Gastrocnemius medialis (tissue), 4 donors: ENCODE measurements around the gene S100A16. TPM values are rescaled to one million over a fixed set of nuclear protein-coding genes. Genes with fewer than 3 reads are reported as not detected.
"Not testable (repeated sequence)": the region's sequence is repeated elsewhere in the genome, so short reads cannot be mapped to it uniquely, and the experiment has no call there.

Source experiments
- ATAC-seq, 2 donors: fragments of 150-250 bp; one replicate each; pipeline ENCODE4 v1.9.1; 2016
- DNase-seq, 2 donors: peaks; one replicate each; pipeline ENCODE4 v3.0.0-alpha.2; 2019
- H3K27ac ChIP-seq, 4 donors: fragments of 200-600 bp; sonication (generic); 1 replicate in 1 of 4; 2 replicates in 3 of 4; pipeline ENCODE4 v1.5.1; 2016 to 2018; ENCODE audit warnings: mild to moderate bottlenecking in 2 of 4, moderate library complexity in 1 of 4
- H3K27me3 ChIP-seq, 3 donors: fragments of 200-600 bp; sonication (generic) in 2 of 3; 1 replicate in 1 of 3; 2 replicates in 2 of 3; pipeline versions ENCODE4 v1.5.1 to v1.6.0; 2016 to 2019; ENCODE audit warnings: mild to moderate bottlenecking in 1 of 3, moderate library complexity in 1 of 3
- H3K36me3 ChIP-seq, 2 donors: fragments of 200-600 bp; sonication (generic) in 1 of 2; one replicate each; pipeline ENCODE4 v1.5.1; 2017 to 2018
- H3K4me1 ChIP-seq, 2 donors: fragments of 200-600 bp; sonication (generic) in 1 of 2; one replicate each; pipeline ENCODE4 v1.5.1; 2016 to 2017; ENCODE audit warnings: mild to moderate bottlenecking in 2 of 2
- H3K4me3 ChIP-seq, 4 donors: fragments of 200-600 bp; sonication (generic) in 3 of 4; 1 replicate in 1 of 4; 2 replicates in 3 of 4; pipeline ENCODE4 v1.5.1; 2016 to 2019; ENCODE audit warnings: mild to moderate bottlenecking in 2 of 4
- H3K9me3 ChIP-seq, 3 donors: fragments of 200-600 bp; sonication (generic) in 2 of 3; 1 replicate in 1 of 3; 2 replicates in 2 of 3; pipeline ENCODE4 v1.5.1; 2016 to 2019
- CTCF ChIP-seq, 5 experiments: fragments of 450-650 bp in 3 of 5; fragments of 200-600 bp in 2 of 5; sonication (generic) in 2 of 5; IDR thresholded peaks in 4 of 5; conservative IDR thresholded peaks in 1 of 5; 1 replicate in 4 of 5; 2 replicates in 1 of 5; pipeline ENCODE4 v1.5.1; 2016 to 2019; ENCODE audit warnings: antibody characterized with exemption in 5 of 5, mild to moderate bottlenecking in 3 of 5, moderate library complexity in 3 of 5
- POLR2A ChIP-seq, 2 donors: fragments of 450-650 bp; IDR thresholded peaks; one replicate each; pipeline ENCODE4 v1.6.1; 2017; ENCODE audit warnings: antibody characterized with exemption in 2 of 2, mild to moderate bottlenecking in 2 of 2, moderate library complexity in 2 of 2
- in situ Hi-C, 4 donors: fragments of 200-750 bp; cut with MboI; loops; one replicate each; pipeline versions ENCODE4 v1.15.0 to v1.8.0; 2017; ENCODE audit warnings: low sequenced_read_pairs in 4 of 4
- intact Hi-C: fragments of 100-400 bp; cut with DNase I; formaldehyde crosslinking; loops from one replicate; pipeline ENCODE4 v1.15.1; 2023; ENCODE audit warnings: low total_unique reads
- total RNA-seq, 4 donors: library from RNA; depleted of rRNA; stranded (reverse); fragments of >200 nt; gene quantifications; one replicate each; pipeline versions ENCODE4 v1.1.0 to v1.2.3, GENCODE V29; 2016

S100A16 gene
- total RNA-seq, 4 donors from 2014 or later: 21.5 to 52.1 (median 40.7) TPM

GRCh38 chr1:153565529-153566374, 47.2 kb downstream of the S100A16 start, which contains the start of gene S100A2:
TSS of gene S100A2 (minus strand) at chr1:153565844. CDS start at chr1:153563877, 1,967 bp downstream.
- in situ Hi-C loops: loop anchor here in 3 of 4 donors (5.0 to 10.0 kb wide), 2 partner anchors 33 to 51 kb away; no protein-coding TSS in a partner anchor
- TF ChIP-seq POLR2A (IDR thresholded peaks at IDR 0.05): peak; percentile 29 to 33
- TF ChIP-seq CTCF (IDR thresholded peaks at IDR 0.05 in 4 of 5, conservative IDR thresholded peaks at IDR 0.05 in 1 of 5): no peak
- no peaks in the 10 kb centered on the region for H3K27me3 ChIP-seq
- peak within 1 kb of the TSS in 1 of 4 donors; percentile 8 for H3K4me3 ChIP-seq
- no peaks in the 10 kb centered on the region for H3K9me3 ChIP-seq
- peaks cover 27 to 38% of the 10 kb centered on the region in 2 donors for H3K4me1 ChIP-seq
- intact Hi-C loops: loop anchor here (1.0 to 10.0 kb wide), 5 partner anchors 75 to 422 kb away; partner anchors contain the start of genes ILF2, RAB13 and S100A9
- no peaks in the 10 kb centered on the region for H3K36me3 ChIP-seq
- ATAC-seq (peak; percentile 48 to 65), DNase-seq (peak; percentile 67 to 77)
- peak within 1 kb of the TSS; percentile 87 to 94 (median 92) for H3K27ac ChIP-seq

GRCh38 chr1:153563991-153564390, 48.9 kb downstream of the S100A16 start:
- no peak overlapping the region for H3K4me3 ChIP-seq
- H3K9me3 ChIP-seq: no peaks in the 10 kb centered on the region
- no peak for DNase-seq
- in situ Hi-C loops (loop anchor here (5.0 to 10.0 kb wide), 2 partner anchors 49 to 52 kb away; no protein-coding TSS in a partner anchor), intact Hi-C loops (loop anchor here (10.0 kb wide), 1 partner anchor 209 kb away; the partner anchor contains the start of gene S100A9)
- peak overlapping the region in 1 of 4 donors; percentile 28 for H3K27ac ChIP-seq
- H3K27me3 ChIP-seq: no peaks in the 10 kb centered on the region
- no peak for ATAC-seq
- H3K4me1 ChIP-seq: peaks cover 27 to 37% of the 10 kb centered on the region in 2 donors
- TF ChIP-seq POLR2A (IDR thresholded peaks at IDR 0.05) (no peak), CTCF (IDR thresholded peaks at IDR 0.05 in 4 of 5, conservative IDR thresholded peaks at IDR 0.05 in 1 of 5) (no peak)
- no peaks in the 10 kb centered on the region for H3K36me3 ChIP-seq

- in situ Hi-C loops: loop anchor here (5.0 to 10.0 kb wide), 2 partner anchors 49 to 51 kb away; no protein-coding TSS in a partner anchor
- H3K4me1 ChIP-seq: peaks cover 27 to 33% of the 10 kb centered on the region in 2 donors
- TF ChIP-seq CTCF (IDR thresholded peaks at IDR 0.05 in 4 of 5, conservative IDR thresholded peaks at IDR 0.05 in 1 of 5): no peak
- TF ChIP-seq POLR2A (IDR thresholded peaks at IDR 0.05): no peak
- DNase-seq (no peak), ATAC-seq (no peak)
- H3K27ac ChIP-seq: no peak overlapping the region
- H3K9me3 ChIP-seq: no peaks in the 10 kb centered on the region
- no peaks in the 10 kb centered on the region for H3K27me3 ChIP-seq
- H3K4me3 ChIP-seq: no peak overlapping the region
- H3K36me3 ChIP-seq: no peaks in the 10 kb centered on the region
- intact Hi-C loops: loop anchor here (10.0 kb wide), 1 partner anchor 209 kb away; the partner anchor contains the start of gene S100A9
These were observed 49.4 kb downstream of the S100A16 start for GRCh38 chr1:153563483-153563901.

DNA sequence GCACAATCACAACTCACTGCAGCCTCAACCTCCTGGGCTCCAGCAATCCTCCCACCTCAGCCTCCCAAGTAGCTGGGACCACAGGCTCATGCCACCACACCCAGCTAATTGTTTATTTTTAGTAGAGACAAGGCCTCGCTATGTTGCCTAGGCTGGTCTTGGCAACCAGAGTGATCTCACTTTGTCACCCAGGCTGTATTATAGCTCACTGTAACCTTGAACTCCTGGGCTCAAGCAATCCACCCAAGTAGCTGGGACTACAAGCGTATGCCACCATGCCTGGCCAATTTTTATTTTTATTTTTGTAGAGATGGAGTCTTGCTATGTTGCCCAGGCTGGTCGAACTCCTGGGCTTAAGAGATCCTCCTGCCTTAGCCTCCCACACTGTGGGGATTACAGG, 50.9 kb downstream of the S100A16 start:
- H3K27me3 ChIP-seq, DNase-seq, ATAC-seq, H3K4me3 ChIP-seq, H3K36me3 ChIP-seq, H3K9me3 ChIP-seq: not testable (repeated sequence)
- peak overlapping the region in 2 of 4 donors; percentile 16 to 18 for H3K27ac ChIP-seq
- peaks cover 14 to 19% of the 10 kb centered on the region in 2 donors for H3K4me1 ChIP-seq
- intact Hi-C loops (loop anchor here (10.0 kb wide), 1 partner anchor 207 kb away; the partner anchor contains the start of gene S100A9), in situ Hi-C loops (loop anchor here (5.0 to 10.0 kb wide), 2 partner anchors 47 to 50 kb away; no protein-coding TSS in a partner anchor)
